PC-9 (cell line): ENCODE results near the gene FAM227A. TPM values are rescaled to one million over a fixed set of nuclear protein-coding genes. Genes with fewer than 3 reads are reported as not detected.
A peak's percentile ranks its signal among the peaks of the same experiment; 100 is the strongest.

Source experiments
- BruUV-seq: library from RNA; stranded (reverse); fragments of 400-500 nt; replicated peaks from 2 replicates; lab custom pipeline; 2021; lab: Mats Ljungman, UMichigan
- CTCF ChIA-PET: fragments of 300-600 bp; sonication (Branson Sonifier 250); formaldehyde crosslinking; loops from one replicate; lab custom pipeline; 2022; ENCODE audit warnings: antibody characterized with exemption; lab: Charles Lee
- POLR2A ChIA-PET: fragments of 300-600 bp; sonication (Branson Sonifier 250); formaldehyde crosslinking; loops from one replicate; lab custom pipeline; 2022; ENCODE audit warnings: antibody characterized with exemption; ENCODE audit not compliant: unreplicated experiment; lab: Charles Lee
- DNase-seq, 2 experiments: peaks; one replicate each; pipeline versions ENCODE4 v3.0.0 to v3.0.0-alpha.2; 2015 to 2022; ENCODE audit warnings: mixed read lengths in 1 of 2
- H2AFZ ChIP-seq: fragments of 200-600 bp; sonication (generic); 2 replicates; pipeline ENCODE4 v1.8.1; 2017; ENCODE audit warnings: antibody characterized with exemption
- H3F3A ChIP-seq: fragments of 200-600 bp; sonication (generic); 2 replicates; pipeline ENCODE4 v1.8.1; 2017; ENCODE audit warnings: antibody characterized with exemption, mild to moderate bottlenecking, low read depth; ENCODE audit not compliant: insufficient read depth
- H3K27ac ChIP-seq: fragments of 200-600 bp; sonication (generic); 2 replicates; pipeline ENCODE4 v1.6.1; 2016; ENCODE audit warnings: mixed run types
- H3K27me3 ChIP-seq: fragments of 200-600 bp; sonication (generic); 2 replicates; pipeline ENCODE4 v1.6.1; 2016; ENCODE audit warnings: low read depth, mixed run types; ENCODE audit not compliant: insufficient read depth
- H3K36me3 ChIP-seq: fragments of 200-600 bp; sonication (generic); 2 replicates; pipeline ENCODE4 v1.6.1; 2016; ENCODE audit warnings: low read depth, mixed run types
- H3K4me1 ChIP-seq: fragments of 200-600 bp; sonication (generic); replicated peaks from 2 replicates; pipeline ENCODE4 v1.6.1; 2016; ENCODE audit warnings: mixed run types; ENCODE audit not compliant: insufficient read depth
- H3K4me2 ChIP-seq: fragments of 200-600 bp; sonication (generic); 2 replicates; pipeline ENCODE4 v1.6.1; 2017; ENCODE audit warnings: mixed run types
- H3K4me3 ChIP-seq: fragments of 200-600 bp; sonication (generic); 2 replicates; pipeline ENCODE4 v1.6.1; 2016; ENCODE audit warnings: mixed run types
- H3K79me2 ChIP-seq: fragments of 200-600 bp; sonication (generic); 2 replicates; pipeline ENCODE4 v1.6.1; 2017; ENCODE audit warnings: low read depth, mixed run types
- H3K9me2 ChIP-seq: fragments of 200-600 bp; sonication (generic); 2 replicates; pipeline ENCODE4 v1.8.1; 2017; ENCODE audit warnings: mild to moderate bottlenecking; ENCODE audit not compliant: insufficient read depth
- H3K9me3 ChIP-seq: fragments of 200-600 bp; sonication (generic); 2 replicates; pipeline ENCODE4 v1.8.1; 2016; ENCODE audit warnings: low read depth; ENCODE audit not compliant: insufficient read depth
- H4K20me1 ChIP-seq: fragments of 200-600 bp; sonication (generic); 2 replicates; pipeline ENCODE4 v1.8.1; 2017; ENCODE audit not compliant: insufficient read depth
- CTCF ChIP-seq: fragments of 200-600 bp; sonication (generic); conservative IDR thresholded peaks from 2 replicates; pipeline ENCODE4 v1.6.1; 2017; ENCODE audit warnings: mixed run types, antibody characterized with exemption, mild to moderate bottlenecking, moderate library complexity
- EZH2 ChIP-seq: fragments of 200-600 bp; sonication (generic); IDR thresholded peaks from 2 replicates; pipeline ENCODE4 v1.8.0; 2017; ENCODE audit warnings: antibody characterized with exemption, low read depth
- intact Hi-C: fragments of 100-400 bp; cut with micrococcal nuclease; formaldehyde crosslinking; loops from one replicate; pipeline ENCODE4 v1.10.0; 2022; ENCODE audit not compliant: unreplicated experiment
- total RNA-seq: library from RNA; stranded (reverse); gene quantifications from 2 replicates; pipeline ENCODE4 v1.2.3, GENCODE V29; 2021

Gene FAM227A
- total RNA-seq, 1 experiment from 2014 or later = 9.8 TPM

- no peak for TF ChIP-seq EZH2
- no peak for TF ChIP-seq CTCF
- Histone ChIP-seq H3K9me3 (no peaks in the 10 kb centered on the region), H2AFZ (no peak overlapping the region), H3K79me2 (peaks cover 66% of the 10 kb centered on the region), H3K27ac (peak overlapping the region; percentile 88), H3K4me1 (peaks cover 57% of the 10 kb centered on the region), H3K36me3 (peaks cover 32% of the 10 kb centered on the region; the same call in 1 of the 2 replicates), H3K9me2 (no peaks in the 10 kb centered on the region), H3K4me2 (peak overlapping the region; percentile 92), H3F3A (peaks cover 58% of the 10 kb centered on the region), H3K27me3 (no peaks in the 10 kb centered on the region), H3K4me3 (peak overlapping the region; percentile 82), H4K20me1 (peaks cover 14% of the 10 kb centered on the region; the same call in 1 of the 2 replicates)
- BruUV-seq = no TSS peak
- DNase-seq = no peak
- intact Hi-C loops = no loop called here
- ChIA-PET CTCF (interaction anchor here (1.1 kb wide), 1 partner anchor 17 kb away, joined by 6 read pairs; the partner anchor contains the start of gene TOMM22), POLR2A (interaction anchor here (0.6 to 0.7 kb wide), 4 partner anchors 13 to 384 kb away, joined by 3 to 9 read pairs (median 4); partner anchors contain the start of gene TOMM22)
Observed at GRCh38 chr22:38698407-38699094, 42.4 kb upstream of the FAM227A start.

- Histone ChIP-seq H4K20me1 (peaks cover 14% of the 10 kb centered on the region; the same call in 1 of the 2 replicates), H3K27me3 (no peaks in the 10 kb centered on the region), H3K4me2 (peak overlapping the region; percentile 92), H3K27ac (peak overlapping the region; percentile 88), H2AFZ (no peak overlapping the region), H3K9me3 (no peaks in the 10 kb centered on the region), H3K79me2 (peaks cover 75% of the 10 kb centered on the region), H3K4me1 (peaks cover 57% of the 10 kb centered on the region), H3K4me3 (peak overlapping the region; percentile 82), H3K9me2 (no peaks in the 10 kb centered on the region), H3K36me3 (peaks cover 39% of the 10 kb centered on the region; the same call in 1 of the 2 replicates), H3F3A (peaks cover 63% of the 10 kb centered on the region)
- no TSS peak for BruUV-seq
- intact Hi-C loops = loop anchor here (2.0 kb wide), 1 partner anchor 57 kb away; the partner anchor contains the start of gene SUN2
- CTCF ChIA-PET = no interaction called here
- TF ChIP-seq EZH2 (no peak), CTCF (no peak)
- DNase-seq = no peak
- POLR2A ChIA-PET = interaction anchor here (0.6 to 1.6 kb wide), 4 partner anchors 8 to 28 kb away, joined by 3 to 12 read pairs (median 6); partner anchors contain the start of genes GTPBP1 and TOMM22
Observed at GRCh38 chr22:38697425-38698089, 41.4 kb upstream of the FAM227A start.
